H1 (cell line): ENCODE results near the gene RPS25. TPM values are rescaled to one million over a fixed set of nuclear protein-coding genes. Genes with fewer than 3 reads are reported as not detected.

Experiments
- CTCF ChIA-PET: fragments of 300-600 bp; sonication (Branson Sonifier 250); formaldehyde crosslinking; loops from one replicate; lab custom pipeline; 2021; ENCODE audit not compliant: partially characterized antibody; lab: Charles Lee
- POLR2A ChIA-PET: fragments of 300-600 bp; sonication (Branson Sonifier 250); formaldehyde crosslinking; loops from one replicate; lab custom pipeline; 2021; ENCODE audit warnings: inconsistent platforms; ENCODE audit not compliant: partially characterized antibody; lab: Charles Lee
- DNase-seq, 2 experiments: peaks; one replicate each; pipeline versions ENCODE4 v3.0.0 to v3.0.0-alpha.2; 2010 to 2022; ENCODE audit warnings: low spot score in 2 of 2, low read depth in 1 of 2, mixed read lengths in 1 of 2
- FAIRE-seq: peaks from 2 replicates; lab custom pipeline; 2011; peaks lifted over from hg19 to GRCh38; lab: Jason Lieb, UNC
- H2AFZ ChIP-seq: 2 replicates; pipeline ENCODE4 v1.8.1; 2012; ENCODE audit warnings: low read length, inconsistent platforms
- H2AK5ac ChIP-seq: 2 replicates; pipeline ENCODE4 v1.6.1; 2013; ENCODE audit warnings: low read depth, low read length
- H2BK120ac ChIP-seq: replicated peaks from 2 replicates; pipeline ENCODE3; 2013; ENCODE audit warnings: low read depth, low read length, inconsistent platforms
- H2BK12ac ChIP-seq: 2 replicates; pipeline ENCODE4 v1.6.1; 2013; ENCODE audit warnings: low read depth, low read length
- H2BK15ac ChIP-seq: 2 replicates; pipeline ENCODE4 v1.6.1; 2013; ENCODE audit warnings: low read length
- H2BK20ac ChIP-seq: 2 replicates; pipeline ENCODE4 v1.6.1; 2013; ENCODE audit warnings: low read length
- H2BK5ac ChIP-seq: 2 replicates; pipeline ENCODE4 v1.6.1; 2013; ENCODE audit warnings: low read depth, low read length
- H3K14ac ChIP-seq: 2 replicates; pipeline ENCODE4 v1.6.1; 2013; ENCODE audit warnings: inconsistent platforms; ENCODE audit not compliant: insufficient read length
- H3K18ac ChIP-seq: 2 replicates; pipeline ENCODE4 v1.6.1; 2013; ENCODE audit warnings: low read length; ENCODE audit errors: extremely low read depth
- H3K23ac ChIP-seq: 2 replicates; pipeline ENCODE4 v1.6.1; 2013; ENCODE audit warnings: inconsistent platforms; ENCODE audit not compliant: insufficient read length
- H3K23me2 ChIP-seq: 2 replicates; pipeline ENCODE4 v1.6.1; 2013; ENCODE audit warnings: low read depth, low read length
- H3K27ac ChIP-seq: 2 replicates; pipeline ENCODE4 v1.6.1; 2011; ENCODE audit warnings: low read depth, low read length, inconsistent platforms
- H3K27me3 ChIP-seq, 4 experiments: replicated peaks in 1 of 4; 1 replicate in 1 of 4; 2 replicates in 3 of 4; pipeline versions ENCODE4 v1.6.1 to v1.8.1; 2011 to 2013; ENCODE audit warnings: low read length in 3 of 4, mild to moderate bottlenecking in 3 of 4, inconsistent platforms in 2 of 4, mixed read lengths in 2 of 4, moderate library complexity in 1 of 4; ENCODE audit not compliant: control insufficient read depth in 3 of 4, insufficient read depth in 3 of 4; ENCODE audit errors: extremely low read depth in 1 of 4
- H3K36me3 ChIP-seq, 4 experiments: 2 replicates each; pipeline versions ENCODE4 v1.6.1 to v1.8.1; 2011 to 2013; ENCODE audit warnings: mild to moderate bottlenecking in 4 of 4, low read length in 3 of 4, moderate library complexity in 2 of 4, control low read depth in 1 of 4, inconsistent platforms in 1 of 4; ENCODE audit not compliant: insufficient read depth in 4 of 4, control insufficient read depth in 2 of 4
- H3K4ac ChIP-seq: replicated peaks from 2 replicates; pipeline ENCODE3; 2013; ENCODE audit warnings: low read length, low read depth, mixed read lengths, inconsistent platforms; ENCODE audit not compliant: insufficient read length
- H3K4me1 ChIP-seq, 4 experiments: replicated peaks in 1 of 4; 1 replicate in 1 of 4; 2 replicates in 3 of 4; pipeline versions ENCODE4 v1.6.1 to v1.8.1; 2011 to 2013; ENCODE audit warnings: low read length in 3 of 4, inconsistent platforms in 2 of 4, mixed read lengths in 1 of 4; ENCODE audit not compliant: insufficient read depth in 4 of 4, control insufficient read depth in 3 of 4
- H3K4me2 ChIP-seq, 2 experiments: 2 replicates each; pipeline versions ENCODE4 v1.6.1 to v1.8.1; 2011 to 2013; ENCODE audit warnings: low read depth in 2 of 2, low read length in 2 of 2, control low read depth in 1 of 2, inconsistent platforms in 1 of 2, mild to moderate bottlenecking in 1 of 2; ENCODE audit not compliant: insufficient read depth in 1 of 2
- H3K4me3 ChIP-seq, 4 experiments: fragments of 200-600, 300-600 bp in 1 of 4; sonication (generic), shearing (Covaris generic), sonication (Bioruptor Twin) in 1 of 4; 2 replicates each; pipeline versions ENCODE4 v1.5.1 to v1.8.1; 2011 to 2016; ENCODE audit warnings: low read length in 4 of 4, low read depth in 3 of 4, control low read depth in 2 of 4, inconsistent platforms in 2 of 4, mild to moderate bottlenecking in 2 of 4, mixed read lengths in 1 of 4, moderate library complexity in 1 of 4; ENCODE audit not compliant: insufficient read depth in 2 of 4; ENCODE audit errors: extremely low read depth in 1 of 4
- H3K56ac ChIP-seq: replicated peaks from 2 replicates; pipeline ENCODE3; 2013; ENCODE audit warnings: low read depth, mild to moderate bottlenecking, mixed read lengths, low read length, inconsistent platforms; ENCODE audit not compliant: insufficient read length
- H3K79me1 ChIP-seq: 2 replicates; pipeline ENCODE4 v1.6.1; 2013; ENCODE audit warnings: low read depth, low read length, control low read depth
- H3K79me2 ChIP-seq, 2 experiments: 2 replicates each; pipeline versions ENCODE4 v1.6.1 to v1.8.1; 2012 to 2013; ENCODE audit warnings: low read length in 2 of 2, mild to moderate bottlenecking in 2 of 2, inconsistent platforms in 1 of 2; ENCODE audit not compliant: insufficient read depth in 2 of 2, control insufficient read depth in 1 of 2
- H3K9ac ChIP-seq, 4 experiments: replicated peaks in 1 of 4; 1 replicate in 1 of 4; 2 replicates in 3 of 4; pipeline versions ENCODE4 v1.6.1 to v1.8.1; 2011 to 2013; ENCODE audit warnings: low read depth in 3 of 4, low read length in 3 of 4, control low read depth in 2 of 4, mild to moderate bottlenecking in 2 of 4, moderate library complexity in 2 of 4, inconsistent platforms in 1 of 4; ENCODE audit errors: extremely low read depth in 1 of 4
- H3K9me3 ChIP-seq, 2 experiments: 2 replicates each; pipeline versions ENCODE4 v1.6.1 to v1.8.1; 2012 to 2013; ENCODE audit warnings: mild to moderate bottlenecking in 2 of 2, moderate library complexity in 2 of 2, control low read depth in 1 of 2, inconsistent platforms in 1 of 2, low read depth in 1 of 2, low read length in 1 of 2, mixed read lengths in 1 of 2; ENCODE audit not compliant: insufficient read depth in 2 of 2
- H4K20me1 ChIP-seq, 2 experiments: replicated peaks in 1 of 2; 2 replicates each; pipeline versions ENCODE3 to v1.8.1; 2011 to 2013; ENCODE audit warnings: inconsistent platforms in 2 of 2, low read length in 2 of 2, mild to moderate bottlenecking in 1 of 2; ENCODE audit not compliant: insufficient read depth in 2 of 2, control insufficient read depth in 1 of 2
- H4K5ac ChIP-seq: 2 replicates; pipeline ENCODE4 v1.6.1; 2013; ENCODE audit warnings: low read length, low read depth, mixed read lengths, inconsistent platforms; ENCODE audit not compliant: insufficient read length
- H4K8ac ChIP-seq: 2 replicates; pipeline ENCODE4 v1.8.0; 2013; ENCODE audit warnings: mild to moderate bottlenecking, moderate library complexity, low read length, inconsistent platforms; ENCODE audit not compliant: insufficient read depth; ENCODE audit errors: extremely low read depth
- H4K91ac ChIP-seq: replicated peaks from 2 replicates; pipeline ENCODE3; 2013; ENCODE audit warnings: low read length, mixed read lengths, inconsistent platforms; ENCODE audit not compliant: insufficient read length
- BACH1 ChIP-seq: IDR thresholded peaks from 2 replicates; pipeline ENCODE4 v1.6.1; 2012; ENCODE audit warnings: low read length, improper control_type of control experiment
- CTCF ChIP-seq, 3 experiments: IDR thresholded peaks; 1 replicate in 2 of 3; 2 replicates in 1 of 3; pipeline versions ENCODE4 v1.5.1 to v1.6.1; 2011; ENCODE audit warnings: low read length in 3 of 3, mild to moderate bottlenecking in 3 of 3, inconsistent platforms in 2 of 3, low read depth in 1 of 3, moderate library complexity in 1 of 3; ENCODE audit not compliant: insufficient read depth in 1 of 3; ENCODE audit errors: control extremely low read depth in 1 of 3
- RAD21 ChIP-seq, 2 experiments: IDR thresholded peaks in 1 of 2; conservative IDR thresholded peaks in 1 of 2; 2 replicates each; pipeline ENCODE4 v1.6.1; 2011; ENCODE audit warnings: low read depth in 2 of 2, low read length in 2 of 2, improper control_type of control experiment in 1 of 2, inconsistent platforms in 1 of 2, mild to moderate bottlenecking in 1 of 2, moderate library complexity in 1 of 2
- WGBS, 2 experiments: shearing (Covaris generic) in 1 of 2; methylation state at CpG; one replicate each; pipeline versions ENCODE4 v1.1.6 to v1.1.7; 2013 to 2015; ENCODE audit warnings: low lambda C conversion rate in 2 of 2, mixed read lengths in 2 of 2, inconsistent platforms in 1 of 2, low coverage in 1 of 2, missing lambda C conversion rate in 1 of 2; ENCODE audit not compliant: insufficient replicate concordance in 2 of 2, insufficient coverage in 1 of 2, insufficient read length in 1 of 2; ENCODE audit errors: extremely low coverage in 1 of 2, missing lambda C conversion rate in 1 of 2; 5-methylcytosine and 5-hydroxymethylcytosine counted together
- polyA plus RNA-seq, 7 experiments: library from polyadenylated mRNA; depleted of rRNA in 3 of 7; stranded (reverse) in 5 of 7; unstranded in 2 of 7; fragments of >200 nt in 5 of 7; fragments of 200-250 nt in 2 of 7; gene quantifications; 1 replicate in 5 of 7; 2 replicates in 1 of 7; 4 replicates in 1 of 7; pipeline versions ENCODE4 v1.2.1 to v1.2.3, GENCODE V29; 2011 to 2013; ENCODE audit warnings: missing spikeins in 2 of 7, mixed read lengths in 2 of 7
- total RNA-seq: library from RNA; stranded (reverse); fragmentation: NEBNext Ultra II Directional; extraction: Animal tissue kit (Norgen Biotek cat#: 25700); gene quantifications from 2 replicates; pipeline ENCODE4 v1.2.1, GENCODE V29; 2021

RPS25 gene
- total and polyA plus RNA-seq, 2 of the 8 experiments (the other 6 are each of a cell fraction or from before 2014, with no cell fraction given) = 1,525 to 1,643 TPM

GRCh38 chr11:119055901-119056300 is 37.8 kb upstream of the RPS25 start:
- H3K27ac ChIP-seq = peak overlapping the region; percentile 82
- peaks cover 0 to 8% (median 3%) of the 10 kb centered on the region in 4 experiments; a peak in 5 of 7 replicates for H3K4me1 ChIP-seq
- peaks cover 16% of the 10 kb centered on the region for H3K79me1 ChIP-seq
- no peak overlapping the region for H4K91ac ChIP-seq
- POLR2A ChIA-PET = interaction anchor here (0.7 to 5.1 kb wide), 18 partner anchors 8 to 267 kb away, joined by 3 to 56 read pairs (median 10); partner anchors contain the start of genes C2CD2L, HMBS, RPS25 and SLC37A4
- peak overlapping the region; percentile 79 to 82 for H3K4me2 ChIP-seq
- peaks cover 4% of the 10 kb centered on the region for H3K23me2 ChIP-seq
- peaks cover 3 to 24% of the 10 kb centered on the region in 2 experiments for H4K20me1 ChIP-seq
- no peak overlapping the region for H2BK15ac ChIP-seq
- H3K27me3 ChIP-seq = no peaks in the 10 kb centered on the region
- no peak overlapping the region for H3K23ac ChIP-seq
- H2BK5ac ChIP-seq = 0 out of 2 replicates have a peak overlapping the region, but pooled peaks have one; percentile 96
- peaks cover 32 to 47% (median 44%) of the 10 kb centered on the region in 4 experiments for H3K36me3 ChIP-seq
- peak overlapping the region; percentile 76 to 98 (median 89) for H3K4me3 ChIP-seq
- no peak overlapping the region for H2BK20ac ChIP-seq
- no peak overlapping the region for H2AK5ac ChIP-seq
- FAIRE-seq (no peak), DNase-seq (no peak)
- H3K18ac ChIP-seq = no peak overlapping the region
- H2BK12ac ChIP-seq = no peak overlapping the region
- H3K14ac ChIP-seq = no peak overlapping the region
- peak overlapping the region; percentile 46 to 92 (median 86) for H3K9ac ChIP-seq
- peak in 1 of 2 experiments; percentile 15; a peak in 1 of 4 replicates for TF ChIP-seq RAD21 (IDR thresholded peaks at IDR 0.05 in 1 of 2, conservative IDR thresholded peaks at IDR 0.05 in 1 of 2; ENCODE audit: low read depth in 2 of 2, low read length in 2 of 2)
- TF ChIP-seq CTCF (IDR thresholded peaks at IDR 0.05; ENCODE audit: control extremely low read depth in 1 of 3, insufficient read depth in 1 of 3, low read depth in 1 of 3, low read length in 3 of 3) = peak in 1 of 3 experiments; percentile 6; a peak in 1 of 4 replicates
- TF ChIP-seq BACH1 = no peak
- no peak overlapping the region for H4K8ac ChIP-seq
- no peak overlapping the region for H3K56ac ChIP-seq
- H3K9me3 ChIP-seq = no peaks in the 10 kb centered on the region; a peak in 1 of 4 replicates
- H3K4ac ChIP-seq = no peak overlapping the region
- peaks cover 8 to 21% of the 10 kb centered on the region in 2 experiments; a peak in 3 of 4 replicates for H3K79me2 ChIP-seq
- no peak overlapping the region for H4K5ac ChIP-seq
- H2AFZ ChIP-seq = no peak overlapping the region
- H2BK120ac ChIP-seq = no peak overlapping the region
- WGBS, 2 experiments = 68% methylated on average over 6 of the region's 6 CpGs; no CpG with 5 or more reads in 1 of the 2 experiments
- CTCF ChIA-PET = interaction anchor here (0.6 to 2.0 kb wide), 18 partner anchors 8 to 774 kb away, joined by 3 to 9 read pairs (median 3); partner anchors contain the start of genes HMBS, SLC37A4 and VPS11
